Activated naive CD4-positive, alpha-beta T cell treated with anti-CD3 and anti-CD28 coated beads, Interleukin-2, amount 50 U/mL, for 24 hours (primary cell): ENCODE measurements around the gene CALCR.
"Not testable (repeated sequence)": the region's sequence is repeated elsewhere in the genome, so short reads cannot be mapped to it uniquely, and the experiment has no call there.

Source experiments
- H3K27ac Mint-ChIP-seq: one replicate; pipeline ENCODE4 v1.8.0; 2021; ENCODE audit warnings: mild to moderate bottlenecking, mixed read lengths
- H3K27me3 Mint-ChIP-seq: one replicate; pipeline ENCODE4 v1.8.0; 2021; ENCODE audit warnings: mixed read lengths
- H3K36me3 Mint-ChIP-seq: one replicate; pipeline ENCODE4 v1.8.0; 2021; ENCODE audit warnings: mixed read lengths
- H3K4me1 Mint-ChIP-seq: one replicate; pipeline ENCODE4 v1.8.0; 2021; ENCODE audit warnings: mixed read lengths
- H3K4me3 Mint-ChIP-seq: one replicate; pipeline ENCODE4 v1.8.0; 2021; ENCODE audit warnings: mild to moderate bottlenecking, mixed read lengths
- H3K9me3 Mint-ChIP-seq: one replicate; pipeline ENCODE4 v1.8.0; 2021; ENCODE audit warnings: mixed read lengths

Gene CALCR

GRCh38 chr7:93574646-93575554 is at the start of gene CALCR:
Gene CALCR (minus strand): TSS chr7:93574724. CDS start chr7:93486981, 87,743 bp downstream.
- H3K4me1 Mint-ChIP-seq, result no peaks in the 10 kb centered on the region
- no peaks in the 10 kb centered on the region for H3K36me3 Mint-ChIP-seq
- no peak within 1 kb of the TSS for H3K27ac Mint-ChIP-seq
- H3K4me3 Mint-ChIP-seq, result no peak within 1 kb of the TSS
- peaks cover 15% of the 10 kb centered on the region for H3K27me3 Mint-ChIP-seq
- no peaks in the 10 kb centered on the region for H3K9me3 Mint-ChIP-seq

GRCh38 chr7:93623816-93624215 is 49.3 kb upstream of the CALCR start:
- Mint-ChIP-seq H3K27ac (no peak overlapping the region), H3K9me3 (no peaks in the 10 kb centered on the region), H3K36me3 (no peaks in the 10 kb centered on the region), H3K4me1 (no peaks in the 10 kb centered on the region), H3K4me3 (no peak overlapping the region), H3K27me3 (peaks cover 1% of the 10 kb centered on the region)

GRCh38 chr7:93622036-93623033 is 47.8 kb upstream of the CALCR start:
- H3K4me1 Mint-ChIP-seq, result no peaks in the 10 kb centered on the region
- H3K4me3 Mint-ChIP-seq, result no peak overlapping the region
- no peak overlapping the region for H3K27ac Mint-ChIP-seq
- no peaks in the 10 kb centered on the region for H3K9me3 Mint-ChIP-seq
- H3K36me3 Mint-ChIP-seq, result no peaks in the 10 kb centered on the region
- peaks cover 1% of the 10 kb centered on the region for H3K27me3 Mint-ChIP-seq

DNA sequence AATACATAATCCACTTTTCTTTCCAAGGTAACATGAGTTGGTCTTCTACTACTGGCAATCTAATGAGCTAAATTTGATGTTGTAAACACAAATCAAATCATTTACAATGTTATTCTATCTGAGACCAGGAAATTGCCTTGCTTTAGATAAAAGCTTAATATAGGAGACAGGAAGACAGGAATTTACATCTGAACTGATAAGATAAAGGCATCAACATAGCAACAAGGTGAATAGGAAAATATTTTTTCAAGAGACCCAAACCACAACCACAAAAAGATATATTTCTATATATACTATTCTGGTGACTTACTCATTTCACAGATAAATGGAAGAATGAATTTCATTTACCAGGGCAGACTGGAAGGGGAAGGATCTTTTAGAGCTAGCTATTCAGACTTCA is 46.3 kb upstream of the CALCR start:
- Mint-ChIP-seq H3K4me3 (no peak overlapping the region), H3K36me3 (no peaks in the 10 kb centered on the region), H3K27ac (no peak overlapping the region), H3K4me1 (no peaks in the 10 kb centered on the region), H3K27me3 (peaks cover 1% of the 10 kb centered on the region), H3K9me3 (no peaks in the 10 kb centered on the region)

DNA sequence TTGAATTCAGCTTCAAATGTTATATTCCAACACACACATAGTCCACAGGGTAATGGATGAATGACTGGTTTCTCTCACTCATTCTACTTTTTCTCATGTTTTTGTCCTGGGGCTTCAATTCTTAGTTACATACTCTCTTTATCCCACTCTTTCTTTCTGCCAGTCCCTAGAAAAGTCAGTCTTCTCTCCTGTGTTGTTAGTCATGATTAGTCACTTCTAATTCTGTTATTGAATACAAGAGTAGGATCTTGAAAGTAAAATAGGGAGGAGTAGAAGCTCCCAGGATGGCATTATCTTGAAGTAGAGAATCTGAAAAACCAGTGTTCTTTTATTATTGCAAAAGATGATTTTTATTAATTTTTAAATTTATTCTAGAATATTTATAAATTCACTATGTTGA is 45.5 kb upstream of the CALCR start:
- H3K27ac Mint-ChIP-seq, result no peak overlapping the region
- H3K4me3 Mint-ChIP-seq, result no peak overlapping the region
- H3K27me3 Mint-ChIP-seq, result peaks cover 1% of the 10 kb centered on the region
- H3K4me1 Mint-ChIP-seq, result no peaks in the 10 kb centered on the region
- H3K36me3 Mint-ChIP-seq, result no peaks in the 10 kb centered on the region
- H3K9me3 Mint-ChIP-seq, result no peaks in the 10 kb centered on the region

DNA sequence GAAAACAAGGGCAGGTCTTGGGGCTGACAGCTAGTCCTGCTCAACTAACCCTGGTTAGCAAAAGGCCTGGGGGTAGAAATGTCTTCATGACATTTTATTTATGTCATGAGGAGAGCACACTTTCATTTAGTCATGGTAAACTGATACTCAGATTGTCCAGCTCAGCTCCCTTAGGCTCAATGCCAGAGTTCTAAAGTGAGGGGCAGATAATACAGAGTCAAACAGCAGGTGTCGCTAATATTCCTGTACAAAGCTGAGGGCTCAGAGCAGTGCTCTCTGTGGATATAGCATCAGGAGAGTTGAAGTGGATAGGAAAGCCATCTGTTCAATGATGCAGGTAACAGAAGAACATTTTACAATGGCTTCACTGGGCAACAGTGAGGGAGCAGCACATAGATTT is 26.8 kb upstream of the CALCR start:
- H3K4me3 Mint-ChIP-seq, result no peak overlapping the region
- H3K36me3 Mint-ChIP-seq, result no peaks in the 10 kb centered on the region
- no peak overlapping the region for H3K27ac Mint-ChIP-seq

GRCh38 chr7:93594250-93594649 is 19.7 kb upstream of the CALCR start:
- Mint-ChIP-seq H3K36me3 (no peaks in the 10 kb centered on the region), H3K27ac (no peak overlapping the region), H3K4me3 (no peak overlapping the region), H3K27me3 (no peaks in the 10 kb centered on the region), H3K9me3 (no peaks in the 10 kb centered on the region), H3K4me1 (no peaks in the 10 kb centered on the region)

More for the DNA sequence above, 26.8 kb upstream of the CALCR start:
- no peaks in the 10 kb centered on the region for H3K27me3 Mint-ChIP-seq
- no peaks in the 10 kb centered on the region for H3K4me1 Mint-ChIP-seq
- no peaks in the 10 kb centered on the region for H3K9me3 Mint-ChIP-seq

DNA sequence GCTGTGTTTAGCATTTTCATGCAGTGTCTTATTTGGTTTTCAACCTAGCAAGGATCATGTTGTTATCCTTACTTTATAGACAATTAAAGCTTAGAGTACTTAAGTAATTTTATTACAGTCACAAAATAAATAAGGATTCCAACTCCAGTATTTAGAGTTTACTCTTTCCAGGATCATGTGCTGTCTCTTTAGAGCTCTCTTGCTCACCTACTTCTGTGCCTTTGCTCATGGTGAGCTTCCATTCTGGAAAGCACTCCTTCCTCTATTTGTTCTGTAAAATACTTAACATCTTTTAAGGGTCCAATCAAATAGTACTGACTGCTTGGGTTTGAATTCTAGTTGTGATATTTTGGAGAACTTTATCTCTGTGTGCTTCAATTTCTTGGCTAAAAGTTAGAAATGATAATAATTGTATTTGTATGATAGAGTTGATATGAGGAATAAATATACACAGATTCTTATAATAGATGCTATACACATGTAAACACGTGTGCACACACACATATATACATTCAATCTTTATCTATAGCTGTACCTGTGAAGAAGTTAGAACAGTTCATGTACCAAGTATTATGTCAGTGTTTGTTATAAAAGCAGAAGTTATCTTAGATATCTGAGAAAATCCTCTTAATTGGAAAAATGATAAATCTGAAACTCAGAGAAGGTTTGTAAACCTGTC is 18.2 kb upstream of the CALCR start:
- no peaks in the 10 kb centered on the region for H3K27me3 Mint-ChIP-seq
- no peaks in the 10 kb centered on the region for H3K36me3 Mint-ChIP-seq
- peaks cover 4% of the 10 kb centered on the region for H3K9me3 Mint-ChIP-seq
- no peak overlapping the region for H3K4me3 Mint-ChIP-seq
- no peaks in the 10 kb centered on the region for H3K4me1 Mint-ChIP-seq
- no peak overlapping the region for H3K27ac Mint-ChIP-seq

- H3K4me1 Mint-ChIP-seq, H3K9me3 Mint-ChIP-seq, H3K27ac Mint-ChIP-seq, H3K4me3 Mint-ChIP-seq, H3K27me3 Mint-ChIP-seq, H3K36me3 Mint-ChIP-seq: not testable (repeated sequence)
These were observed 16.9 kb upstream of the CALCR start for GRCh38 chr7:93591224-93592050.

- H3K36me3 Mint-ChIP-seq, H3K4me3 Mint-ChIP-seq, H3K27ac Mint-ChIP-seq, H3K27me3 Mint-ChIP-seq, H3K9me3 Mint-ChIP-seq, H3K4me1 Mint-ChIP-seq: not testable (repeated sequence)
These were observed 11.9 kb upstream of the CALCR start for GRCh38 chr7:93586479-93586865.

DNA sequence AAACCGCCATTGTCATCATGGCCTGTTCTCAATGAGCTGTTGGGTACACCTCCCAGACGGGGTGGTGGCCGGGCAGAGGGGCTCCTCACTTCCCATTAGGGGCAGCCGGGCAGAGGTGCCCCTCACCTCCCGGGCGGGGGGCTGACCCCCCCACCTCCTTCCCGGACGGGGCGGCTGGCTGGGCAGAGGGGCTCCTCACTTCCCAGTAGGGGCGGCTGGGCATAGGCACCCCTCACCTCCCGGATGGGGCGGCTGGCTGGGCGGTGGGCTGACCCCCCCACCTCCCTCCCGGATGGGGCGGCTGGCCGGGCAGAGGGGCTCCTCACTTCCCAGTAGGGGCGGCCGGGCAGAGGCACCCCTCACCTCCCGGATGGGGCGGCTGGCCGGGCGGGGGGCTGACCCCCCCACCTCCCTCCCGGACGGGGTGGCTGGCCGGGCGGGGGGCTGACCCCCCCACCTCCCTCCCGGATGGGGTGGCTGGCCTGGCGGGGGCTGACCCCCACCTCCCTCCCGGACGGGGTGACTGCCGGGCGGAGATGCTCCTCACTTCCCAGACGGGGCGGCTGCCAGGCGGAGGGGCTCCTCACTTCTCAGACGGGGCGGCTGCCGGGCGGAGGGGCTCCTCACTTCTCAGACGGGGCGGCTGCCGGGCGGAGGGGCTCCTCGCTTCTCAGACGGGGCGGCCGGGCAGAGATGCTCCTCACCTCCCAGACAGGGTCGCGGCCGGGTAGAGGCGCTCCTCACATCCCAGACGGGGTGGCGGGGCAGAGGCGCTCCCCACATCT is 11.4 kb upstream of the CALCR start:
- H3K4me3 Mint-ChIP-seq, H3K9me3 Mint-ChIP-seq, H3K36me3 Mint-ChIP-seq, H3K27me3 Mint-ChIP-seq, H3K27ac Mint-ChIP-seq, H3K4me1 Mint-ChIP-seq: not testable (repeated sequence)

GRCh38 chr7:93579431-93579830 is 4.9 kb upstream of the CALCR start:
- Mint-ChIP-seq H3K27me3 (peaks cover 9% of the 10 kb centered on the region), H3K4me3 (no peak overlapping the region), H3K4me1 (no peaks in the 10 kb centered on the region), H3K36me3 (no peaks in the 10 kb centered on the region), H3K27ac (no peak overlapping the region), H3K9me3 (no peaks in the 10 kb centered on the region)

DNA sequence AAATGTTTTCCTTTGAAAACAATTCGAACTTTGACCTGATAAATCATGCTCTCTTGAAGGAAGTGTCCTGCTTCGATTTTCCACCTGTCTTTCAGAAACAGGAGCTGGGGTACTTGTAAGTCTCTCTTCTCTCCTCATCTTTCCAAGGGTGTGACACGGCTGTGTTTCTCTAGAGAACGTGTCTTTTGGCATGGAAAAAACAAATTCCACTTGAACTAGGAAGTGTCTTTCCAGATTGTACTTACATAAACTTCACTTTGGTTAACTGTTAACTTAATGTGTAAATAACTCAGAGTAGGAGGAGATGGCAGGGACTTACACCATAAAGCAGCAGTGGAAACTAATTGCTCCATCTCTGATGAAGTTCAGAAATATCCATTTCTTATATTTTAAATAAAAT is 4.2 kb upstream of the CALCR start:
- Mint-ChIP-seq H3K4me3 (no peak overlapping the region), H3K4me1 (no peaks in the 10 kb centered on the region), H3K36me3 (no peaks in the 10 kb centered on the region), H3K27ac (no peak overlapping the region), H3K27me3 (peaks cover 13% of the 10 kb centered on the region), H3K9me3 (no peaks in the 10 kb centered on the region)
